Activated gamma-delta T cell treated with Interleukin-2 at 50 U/mL for 16 hours (primary cell): ENCODE measurements around the gene PAX5.

Experiments used
- DNase-seq: peaks from one replicate; pipeline ENCODE4 v3.0.0-alpha.2; 2020

Gene PAX5

GRCh38 chr9:36897478-36897877 is 136.6 kb downstream of the PAX5 start:
- no peak for DNase-seq

- DNase-seq: no peak
These were observed 137.0 kb downstream of the PAX5 start for GRCh38 chr9:36897019-36897418.

- DNase-seq: no peak
These were observed 137.8 kb downstream of the PAX5 start for GRCh38 chr9:36896296-36896695.

- no peak for DNase-seq
These were observed 138.3 kb downstream of the PAX5 start for GRCh38 chr9:36895744-36896260.

- DNase-seq: no peak
These were observed 139.3 kb downstream of the PAX5 start for GRCh38 chr9:36894695-36895310.

- no peak for DNase-seq
These were observed 140.2 kb downstream of the PAX5 start for GRCh38 chr9:36893911-36894310.

- DNase-seq: no peak
These were observed 140.9 kb downstream of the PAX5 start for GRCh38 chr9:36893184-36893583.

GRCh38 chr9:36892279-36892678 is 141.8 kb downstream of the PAX5 start:
- DNase-seq: no peak

GRCh38 chr9:36891341-36891811 is 142.7 kb downstream of the PAX5 start:
- DNase-seq: no peak

- no peak for DNase-seq
These were observed 144.2 kb downstream of the PAX5 start for GRCh38 chr9:36889844-36890243.

- DNase-seq: no peak
These were observed 145.5 kb downstream of the PAX5 start for GRCh38 chr9:36888551-36888950.

GRCh38 chr9:36884721-36885120 is 149.3 kb downstream of the PAX5 start:
- DNase-seq: no peak

- DNase-seq: no peak
These were observed 151.5 kb downstream of the PAX5 start for GRCh38 chr9:36882594-36882993.

- no peak for DNase-seq
These were observed 152.2 kb downstream of the PAX5 start for GRCh38 chr9:36881743-36882441.

GRCh38 chr9:36881316-36881715 is 152.8 kb downstream of the PAX5 start:
- DNase-seq: no peak

GRCh38 chr9:36880075-36880474 is 154.0 kb downstream of the PAX5 start:
- DNase-seq: no peak

GRCh38 chr9:36878986-36879982 is 154.8 kb downstream of the PAX5 start:
- no peak for DNase-seq

GRCh38 chr9:36877239-36877638 is 156.8 kb downstream of the PAX5 start:
- no peak for DNase-seq

GRCh38 chr9:36876056-36876455 is 158.0 kb downstream of the PAX5 start:
- DNase-seq: no peak

- DNase-seq: no peak
These were observed 159.1 kb downstream of the PAX5 start for GRCh38 chr9:36874921-36875320.

GRCh38 chr9:36874261-36874660 is 159.8 kb downstream of the PAX5 start:
- no peak for DNase-seq

GRCh38 chr9:36873247-36873875 is 160.7 kb downstream of the PAX5 start:
- peak; percentile 68 for DNase-seq

GRCh38 chr9:36872641-36873040 is 161.4 kb downstream of the PAX5 start:
- DNase-seq: no peak
